Measurements from ENCODE around the gene FBXO38. TPM values are rescaled to one million over a fixed set of nuclear protein-coding genes. Genes with fewer than 3 reads are reported as not detected.

Gene FBXO38
- total and polyA plus RNA-seq, 2 of the 13 experiments (the other 11 are each of a cell fraction or from before 2014, with no cell fraction given), result 24.8 to 35.9 TPM

- TF ChIP-seq TIGD3 (CRISPR knock-in tag; IDR thresholded peaks at IDR 0.05; ENCODE audit: borderline replicate concordance) (no peak), ZSCAN22 (CRISPR knock-in tag; IDR thresholded peaks at IDR 0.05) (no peak), CSRNP2 (CRISPR knock-in tag; conservative IDR thresholded peaks at IDR 0.05; ENCODE audit: low read depth) (no peak), TAF1 (CRISPR knock-in tag; IDR thresholded peaks at IDR 0.05) (no peak), ZBTB3 (CRISPR knock-in tag; IDR thresholded peaks at IDR 0.05; ENCODE audit: borderline replicate concordance, low read depth) (no peak)
These were observed 108.0 kb downstream of the FBXO38 start (continued) for GRCh38 chr5:148491793-148492184.

GRCh38 chr5:148492351-148492750 lies 108.6 kb downstream of the FBXO38 start:
- in situ Hi-C loops (cut with HindIII; ENCODE audit: extremely low pct_ligation_motif_present, low pct_unique_long_range_greater_than_20kb), result no loop called here
- Histone ChIP-seq H3K4me1 (ENCODE audit: insufficient read depth, low read length) (0 out of 2 replicates have a peak, but pooled peaks cover 11% of the 10 kb centered on the region), H3K36me3 (replicated peaks in 1 of 2; ENCODE audit: control insufficient read depth in 1 of 2, insufficient read depth in 2 of 2, low read length in 2 of 2) (no peaks in the 10 kb centered on the region), H4K20me1 (ENCODE audit: insufficient read depth, low read length) (no peaks in the 10 kb centered on the region), H3K4me3 (replicated peaks in 1 of 3; ENCODE audit: insufficient read depth in 1 of 3, low read depth in 2 of 3, low read length in 3 of 3) (no peak overlapping the region), H3K79me2 (ENCODE audit: insufficient read depth, low read length) (no peaks in the 10 kb centered on the region), H3K9me3 (ENCODE audit: low read length) (no peaks in the 10 kb centered on the region), H3K4me2 (ENCODE audit: low read depth, low read length) (no peak overlapping the region), H3K9ac (ENCODE audit: insufficient read depth, low read depth, low read length) (no peak overlapping the region), H3K27ac (ENCODE audit: extremely low read length, insufficient read depth, low read length) (no peak overlapping the region), H3K27me3 (ENCODE audit: control insufficient read depth in 1 of 2, insufficient read depth in 2 of 2, low read length in 2 of 2) (no peaks in the 10 kb centered on the region), H2AFZ (ENCODE audit: low read length) (no peak overlapping the region)
- ATAC-seq (no peak), FAIRE-seq (no peak), DNase-seq (ENCODE audit: low spot score) (no peak)
- WGBS (ENCODE audit: low lambda C conversion rate), result 0% methylated on average over 1 of the region's 1 CpG
- CTCF ChIA-PET (ENCODE audit: low intra/inter-chr PET ratio, low total read pairs), result no interaction called here
- no TSS peak for BruUV-seq (replicated peaks)
- POLR2A ChIA-PET, result no interaction called here
- intact Hi-C loops (cut with micrococcal nuclease; ENCODE audit: unreplicated experiment), result no loop called here
- TF ChIP-seq ZNF251 (CRISPR knock-in tag; IDR thresholded peaks at IDR 0.05) (no peak), MAFF (IDR thresholded peaks at IDR 0.05; ENCODE audit: low read depth, low read length) (no peak), ZBTB26 (CRISPR knock-in tag; IDR thresholded peaks at IDR 0.05; ENCODE audit: borderline replicate concordance) (no peak), NFE2 (CRISPR knock-in tag; IDR thresholded peaks at IDR 0.05) (no peak), ZNF75D (CRISPR knock-in tag; IDR thresholded peaks at IDR 0.05; ENCODE audit: borderline replicate concordance) (no peak), PAXIP1 (CRISPR knock-in tag; conservative IDR thresholded peaks at IDR 0.05) (no peak), PCBP1 (IDR thresholded peaks at IDR 0.05; ENCODE audit: borderline replicate concordance, low read depth, low read length) (no peak), ZBTB46 (CRISPR knock-in tag; IDR thresholded peaks at IDR 0.05; ENCODE audit: borderline replicate concordance) (no peak), HCFC1 (IDR thresholded peaks at IDR 0.05; ENCODE audit: low read depth, low read length) (no peak)

Data from HepG2 (cell line).